ENCODE data around the gene SSBP4.
A peak's percentile ranks its signal among the peaks of the same experiment; 100 is the strongest.

Gene SSBP4

DNA sequence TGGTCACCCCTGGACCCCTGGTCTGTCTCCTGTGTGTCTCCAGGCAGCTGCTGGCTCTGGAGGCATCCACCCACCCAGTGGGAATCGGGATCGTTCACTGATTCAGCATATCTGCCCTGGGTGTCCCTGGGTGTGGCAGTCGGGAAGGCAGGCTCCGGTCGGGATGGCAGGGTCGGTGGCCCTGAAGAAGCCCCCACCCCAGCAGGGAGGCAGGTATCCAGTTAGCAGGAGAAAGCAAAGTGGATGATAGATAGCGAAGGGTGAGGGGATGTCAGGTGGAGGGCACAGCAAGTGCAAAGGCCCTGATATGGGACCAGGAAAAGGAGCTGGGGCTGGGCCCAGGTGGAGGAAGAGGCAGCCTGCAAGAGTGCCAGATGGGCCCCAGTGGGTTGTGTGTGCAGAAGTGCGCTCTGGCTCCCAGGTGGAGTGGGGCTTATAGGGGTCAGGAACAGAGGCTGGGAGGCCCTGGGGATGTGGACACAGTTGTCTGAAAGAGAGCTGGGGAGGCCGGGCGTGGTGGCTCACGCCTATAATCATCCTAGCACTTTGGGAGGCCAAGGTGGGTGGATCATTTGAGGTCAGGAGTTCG is 2.3 kb downstream of the SSBP4 start:
- DNase-seq (ENCODE audit: low spot score): no peak

- no peak for DNase-seq (ENCODE audit: low spot score)
Measured at GRCh38 chr19:18422530-18423191, 3.5 kb downstream of the SSBP4 start.

- no peak for DNase-seq (ENCODE audit: low spot score)
Measured at GRCh38 chr19:18423258-18424020, 4.2 kb downstream of the SSBP4 start.

DNA sequence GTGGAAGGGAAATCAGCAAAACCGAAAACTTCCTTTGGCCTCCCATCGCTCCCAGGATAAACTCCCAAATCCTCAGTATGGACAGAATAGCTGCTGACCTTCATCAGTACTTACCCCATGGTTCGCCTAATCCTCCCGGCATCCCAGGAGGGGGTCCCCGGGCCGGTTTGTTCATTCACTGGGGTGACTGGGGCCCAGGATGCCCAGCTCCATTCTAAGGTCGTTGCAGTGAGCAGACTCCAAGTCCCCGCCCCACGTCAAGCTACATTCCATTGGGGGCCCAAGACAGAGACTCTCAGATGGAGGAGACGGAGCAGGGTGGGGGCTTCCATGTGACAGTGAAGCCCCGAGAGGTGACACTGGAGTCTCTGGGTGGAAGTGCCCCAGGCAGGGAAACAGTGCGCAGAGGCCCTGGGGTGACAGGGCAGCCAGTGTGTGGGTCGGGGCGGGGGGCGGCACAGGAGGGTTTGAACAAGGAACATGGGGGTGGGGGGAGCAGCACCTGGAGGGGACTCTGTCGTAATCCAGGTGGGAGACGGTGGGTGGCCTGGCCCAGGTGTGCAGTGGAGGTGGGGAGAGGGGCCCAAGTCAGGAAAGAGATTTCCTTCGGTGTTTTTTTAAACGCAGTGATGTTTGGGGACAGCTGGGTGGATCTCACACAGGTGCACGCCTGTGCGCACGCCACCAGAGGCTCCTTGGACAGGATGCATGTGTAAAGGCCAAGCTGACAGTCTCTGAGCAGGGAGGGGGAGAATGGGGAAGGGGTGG is 5.1 kb downstream of the SSBP4 start:
- DNase-seq (ENCODE audit: low spot score): no peak

- no peak for DNase-seq (ENCODE audit: low spot score)
Measured at GRCh38 chr19:18424890-18425514, 5.8 kb downstream of the SSBP4 start.

DNA sequence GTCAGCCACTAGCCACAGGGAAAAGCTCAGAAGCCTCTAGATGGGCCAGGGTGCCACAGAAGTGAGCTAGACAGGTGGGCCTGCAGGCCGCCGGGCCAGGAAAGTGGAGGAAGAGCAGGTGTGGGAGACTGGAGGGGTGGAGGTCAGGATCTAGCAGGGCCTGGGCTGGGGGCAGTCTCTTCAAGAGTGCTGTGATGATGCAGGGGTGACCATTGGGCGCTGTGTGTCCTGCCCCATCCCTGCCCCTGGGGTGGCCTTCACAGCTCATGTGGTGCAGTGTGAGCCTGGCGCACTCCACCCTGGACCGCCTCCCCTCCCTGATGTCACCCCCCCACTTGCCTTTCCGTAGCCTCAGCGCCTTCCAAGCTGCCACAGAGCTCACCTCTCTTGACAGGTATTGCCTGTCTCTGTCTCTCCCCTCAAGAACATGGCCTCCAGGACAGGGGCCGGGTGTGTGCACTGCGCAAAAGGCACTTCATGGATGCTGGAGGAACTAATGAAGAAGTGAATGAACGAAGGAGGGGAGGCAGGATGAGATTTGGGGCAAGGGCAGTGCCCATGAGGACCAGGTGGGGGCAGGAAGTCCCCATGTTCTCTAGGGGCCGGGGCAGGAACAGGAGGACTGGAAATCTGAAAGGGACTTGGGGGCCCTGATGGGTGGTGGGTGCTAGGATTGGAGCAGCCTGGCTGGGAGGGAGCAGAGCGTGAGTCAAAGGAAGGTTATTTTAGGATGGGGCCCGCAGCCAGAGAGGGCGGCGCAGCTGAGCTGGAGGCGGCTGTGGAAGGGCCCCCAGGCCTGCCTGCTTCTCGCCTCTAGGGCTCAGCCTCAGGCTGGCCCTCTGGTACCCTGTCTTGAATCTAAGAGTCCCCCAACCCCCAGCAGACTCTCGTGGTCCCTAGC is 6.6 kb downstream of the SSBP4 start:
- peak; percentile 94 for DNase-seq (ENCODE audit: low spot score)

- no peak for DNase-seq (ENCODE audit: low spot score)
Measured at GRCh38 chr19:18426416-18426767, 7.2 kb downstream of the SSBP4 start.

GRCh38 chr19:18427080-18427742 is 8.0 kb downstream of the SSBP4 start:
- DNase-seq (ENCODE audit: low spot score): no peak

GRCh38 chr19:18427743-18428113 is 8.5 kb downstream of the SSBP4 start:
- no peak for DNase-seq (ENCODE audit: low spot score)

DNA sequence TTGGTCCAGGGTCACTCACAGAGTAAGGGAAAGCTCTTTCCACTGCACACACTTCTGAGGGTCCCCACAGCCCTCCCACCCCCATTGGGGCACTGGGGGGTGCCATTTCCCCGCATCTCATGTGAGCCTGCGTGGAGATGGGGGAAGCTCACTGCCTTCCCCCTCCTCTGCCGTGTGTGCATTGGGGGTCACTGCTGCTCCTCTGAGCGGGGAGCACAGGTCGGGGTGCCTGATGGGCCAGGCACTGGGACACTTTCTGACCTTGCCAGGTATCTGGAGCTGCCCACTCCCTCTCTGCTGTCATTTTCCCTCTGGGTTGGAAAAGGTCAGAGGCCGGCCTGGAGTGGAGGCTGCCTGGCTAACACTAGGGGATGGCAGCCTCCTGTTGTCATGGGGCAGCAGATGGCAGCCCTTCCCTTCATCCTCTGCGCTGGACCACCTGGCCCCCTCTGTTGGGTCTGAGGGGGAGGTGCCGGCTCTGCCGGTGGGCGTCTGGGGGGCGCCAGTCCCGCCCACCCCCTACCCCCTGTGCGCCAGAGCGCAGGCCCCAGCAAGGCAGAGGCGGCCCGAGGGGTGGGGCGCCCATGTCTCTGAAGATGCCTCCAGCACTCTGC is 9.1 kb downstream of the SSBP4 start:
- DNase-seq (ENCODE audit: low spot score): no peak

- peak; percentile 94 for DNase-seq (ENCODE audit: low spot score)
Measured at GRCh38 chr19:18428787-18429674, 9.8 kb downstream of the SSBP4 start.

DNA sequence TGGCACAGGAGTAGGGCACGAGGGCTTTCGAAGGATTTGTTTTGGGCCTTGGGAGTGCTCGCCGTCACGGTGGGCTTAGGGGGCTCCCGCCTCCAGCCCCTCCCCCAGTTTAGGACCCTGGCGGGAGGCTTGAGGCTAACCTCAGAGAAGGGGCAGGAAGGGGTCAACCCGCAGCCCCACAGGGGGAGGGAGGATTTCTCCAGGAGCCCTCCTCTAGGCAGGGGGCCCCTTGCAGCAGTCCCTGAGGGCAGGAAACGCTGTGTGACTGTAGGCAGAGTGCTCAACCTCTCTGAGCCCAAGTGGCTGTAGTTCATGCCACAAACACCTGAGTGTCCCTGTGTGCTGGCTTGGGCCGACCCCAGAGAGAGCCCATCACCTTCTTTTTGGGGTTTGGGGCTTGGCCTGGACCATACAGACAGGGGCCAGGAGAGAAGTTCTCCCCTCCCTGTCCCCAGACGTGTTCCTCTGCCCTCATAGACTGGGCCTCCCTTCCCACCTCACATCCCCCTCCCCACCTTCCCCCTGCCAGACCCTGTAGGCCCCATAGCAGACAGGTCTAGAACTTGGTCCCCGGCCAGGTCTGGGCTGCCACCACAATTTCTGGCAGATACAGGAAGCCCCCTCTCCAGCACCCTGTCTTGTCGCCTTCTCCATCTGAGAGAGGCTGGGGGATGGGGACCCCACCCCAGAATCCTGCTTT is 10.7 kb downstream of the SSBP4 start:
- no peak for DNase-seq (ENCODE audit: low spot score)

DNA sequence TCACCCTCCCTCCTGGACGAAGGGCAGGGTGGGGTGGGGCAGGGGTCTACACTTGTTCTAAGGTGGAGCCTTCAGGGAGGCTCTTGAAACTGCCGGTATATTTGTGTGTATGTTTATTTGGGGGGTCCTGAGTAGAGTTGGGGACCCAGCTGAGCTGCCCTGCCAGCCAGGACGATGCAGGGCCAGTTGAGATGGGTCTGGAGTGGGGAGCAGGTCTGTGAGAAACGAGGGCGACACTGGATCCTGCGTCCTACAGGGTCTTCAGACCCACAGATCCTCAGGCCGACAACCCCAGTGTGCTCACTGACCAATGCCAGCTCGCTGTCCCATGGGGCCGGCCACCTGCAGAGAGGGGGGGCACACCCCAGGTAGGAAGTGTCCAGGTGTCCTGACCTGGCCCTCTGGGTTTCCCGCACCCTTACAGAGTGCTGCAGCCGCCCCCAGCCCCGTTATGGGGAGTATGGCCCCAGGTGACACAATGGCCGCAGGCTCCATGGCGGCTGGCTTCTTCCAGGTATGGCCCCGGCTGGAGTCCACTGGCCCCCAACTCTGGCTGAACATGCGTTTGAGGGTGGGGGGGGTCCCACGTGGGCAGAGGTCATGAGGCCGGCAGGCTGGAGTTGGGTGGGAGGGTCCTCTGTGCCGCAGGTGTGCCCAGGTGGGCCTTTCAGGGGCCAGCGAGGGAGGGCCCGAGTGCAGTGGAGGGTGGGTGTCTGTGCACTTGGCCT is 11.4 kb downstream of the SSBP4 start:
- no peak for DNase-seq (ENCODE audit: low spot score)

GRCh38 chr19:18431351-18432197 is 12.4 kb downstream of the SSBP4 start:
- no peak for DNase-seq (ENCODE audit: low spot score)

- no peak for DNase-seq (ENCODE audit: low spot score)
Measured at GRCh38 chr19:18432275-18433014, 13.2 kb downstream of the SSBP4 start.

DNA sequence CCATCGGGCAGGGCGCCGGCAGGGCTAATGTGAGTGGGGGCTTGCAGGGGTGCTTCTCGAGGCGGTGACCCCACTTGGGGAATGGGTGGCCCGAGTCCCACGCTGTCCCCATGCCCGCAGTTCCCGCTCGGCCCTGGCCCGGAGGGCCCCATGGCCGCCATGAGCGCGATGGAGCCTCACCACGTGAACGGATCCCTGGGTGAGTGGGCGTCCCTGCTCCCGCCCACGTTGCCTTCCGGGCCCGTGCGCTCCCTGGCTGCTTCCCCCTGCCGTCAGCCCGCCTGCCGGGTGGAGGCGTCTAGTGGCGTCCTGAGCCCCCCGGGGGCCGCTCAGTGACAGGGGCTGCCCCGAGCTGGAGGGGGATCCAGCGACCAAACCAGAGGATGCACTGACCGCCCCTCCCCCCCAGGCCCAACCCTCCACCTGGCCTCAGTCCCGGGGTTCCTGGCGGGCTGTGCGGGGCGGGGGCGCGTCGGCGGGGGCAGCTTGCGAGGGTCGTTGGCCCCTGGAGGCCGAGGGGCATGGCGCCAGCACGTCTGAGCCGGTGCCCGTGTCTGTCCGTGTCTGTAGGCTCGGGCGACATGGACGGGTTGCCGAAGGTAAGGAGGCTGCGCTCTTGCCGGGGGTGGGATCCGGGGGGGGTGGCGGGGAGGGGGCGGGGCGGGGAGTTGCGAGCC is 14.0 kb downstream of the SSBP4 start:
- DNase-seq (ENCODE audit: low spot score): no peak

Data from hepatic stellate cell (primary cell).